PFSK-1 (cell line): ENCODE data around the gene FBXO28.

Experiments
- FOXP2 ChIP-seq: optimal IDR thresholded peaks from 2 replicates; pipeline ENCODE3; 2011; ENCODE audit warnings: borderline replicate concordance, control low read depth, inconsistent platforms; ENCODE audit not compliant: insufficient read depth; ENCODE audit errors: extremely low read length, extremely low read depth
- POLR2AphosphoS5 ChIP-seq: IDR thresholded peaks from 2 replicates; pipeline ENCODE4 v1.6.1; 2012; ENCODE audit warnings: low read depth, mild to moderate bottlenecking, control low read depth, low read length, moderate library complexity
- REST ChIP-seq, 2 experiments: IDR thresholded peaks; 2 replicates each; pipeline versions ENCODE4 v1.6.1 to v1.8.0; 2011 to 2012; ENCODE audit warnings: low read depth in 2 of 2, low read length in 2 of 2, control low read depth in 1 of 2, inconsistent platforms in 1 of 2, mild to moderate bottlenecking in 1 of 2, moderate library complexity in 1 of 2; ENCODE audit not compliant: insufficient read depth in 1 of 2
- TAF1 ChIP-seq: IDR thresholded peaks from 2 replicates; pipeline ENCODE4 v1.6.1; 2012; ENCODE audit warnings: low read length, control low read depth, borderline replicate concordance; ENCODE audit not compliant: insufficient read depth

- TF ChIP-seq POLR2AphosphoS5 (no peak), REST (IDR thresholded peaks at IDR 0.05; ENCODE audit: insufficient read depth in 1 of 2, low read depth in 2 of 2, low read length in 2 of 2) (no peak), TAF1 (no peak), FOXP2 (no peak)
Measured at GRCh38 chr1:224181453-224181810, 67.5 kb downstream of the FBXO28 start.
